Amniotic stem cell (primary cell): ENCODE results near the gene COX6B2.

Experiments
- DNase-seq: peaks from one replicate; lab custom pipeline; 2025; lab: John Stamatoyannopoulos, UW

The COX6B2 gene

GRCh38 chr19:55312621-55313512 lies 41.7 kb downstream of the COX6B2 start:
- no peak for DNase-seq

DNA sequence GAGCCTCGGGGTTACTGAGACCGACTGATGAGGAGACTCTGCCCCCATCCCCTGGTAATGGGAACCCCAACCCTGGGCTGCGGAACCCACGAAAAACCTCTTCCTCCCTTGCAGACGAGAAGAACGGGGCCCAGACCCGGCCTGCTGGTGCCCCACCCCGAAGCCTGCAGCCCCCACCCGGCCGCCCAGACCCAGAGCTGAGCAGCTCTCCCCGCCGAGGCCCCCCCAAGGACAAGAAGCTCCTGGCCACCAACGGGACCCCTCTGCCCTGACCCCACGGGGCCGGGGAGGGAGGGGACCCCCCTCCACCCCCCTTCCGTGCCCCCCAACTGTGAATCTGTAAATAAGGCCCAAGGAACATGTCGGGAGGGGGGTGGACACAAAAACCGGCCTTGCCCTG lies 42.7 kb downstream of the COX6B2 start:
- no peak for DNase-seq

DNA sequence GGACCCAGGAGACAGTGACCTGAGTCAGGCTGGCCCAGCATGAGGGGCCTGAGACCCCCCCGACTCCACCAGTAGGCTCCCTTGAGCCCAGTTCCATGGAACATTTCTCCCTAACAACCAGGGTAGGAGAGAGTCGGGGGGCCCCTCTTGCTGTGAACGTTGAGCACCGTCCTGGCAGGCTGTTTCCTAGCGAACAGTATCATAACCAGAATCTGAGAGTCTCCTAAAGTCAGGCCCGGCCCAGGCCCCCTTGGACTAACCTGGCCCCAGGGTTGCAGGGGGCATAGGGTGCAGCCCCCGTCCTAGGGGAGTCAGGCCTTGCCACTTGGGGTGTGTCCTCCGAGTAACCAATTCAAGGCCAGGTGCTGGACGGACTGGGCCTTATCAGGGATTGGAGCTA lies 43.1 kb downstream of the COX6B2 start:
- no peak for DNase-seq

DNA sequence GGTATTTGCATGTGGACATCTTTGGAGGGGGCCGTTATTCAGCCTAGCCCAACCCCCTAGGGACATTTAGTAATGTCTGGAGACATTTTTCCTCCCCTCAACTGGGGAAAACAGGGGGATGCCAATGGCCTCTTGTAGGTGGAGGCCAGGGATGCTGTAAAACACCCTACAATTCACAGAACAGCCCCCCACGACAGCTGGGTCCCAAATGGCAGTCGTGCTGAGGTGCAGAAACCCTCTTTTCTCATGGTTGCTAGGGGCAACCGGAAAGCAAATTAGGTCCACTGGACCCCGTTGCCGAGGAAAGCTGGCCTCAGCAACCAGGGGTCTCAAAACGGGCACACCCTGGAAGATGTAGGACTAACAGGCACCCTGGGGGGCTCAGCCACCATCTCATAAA lies 44.0 kb downstream of the COX6B2 start:
- no peak for DNase-seq

- no peak for DNase-seq
Observed at GRCh38 chr19:55309448-55309847, 45.1 kb downstream of the COX6B2 start.

- DNase-seq = no peak
Observed at GRCh38 chr19:55308281-55308680, 46.2 kb downstream of the COX6B2 start.

DNA sequence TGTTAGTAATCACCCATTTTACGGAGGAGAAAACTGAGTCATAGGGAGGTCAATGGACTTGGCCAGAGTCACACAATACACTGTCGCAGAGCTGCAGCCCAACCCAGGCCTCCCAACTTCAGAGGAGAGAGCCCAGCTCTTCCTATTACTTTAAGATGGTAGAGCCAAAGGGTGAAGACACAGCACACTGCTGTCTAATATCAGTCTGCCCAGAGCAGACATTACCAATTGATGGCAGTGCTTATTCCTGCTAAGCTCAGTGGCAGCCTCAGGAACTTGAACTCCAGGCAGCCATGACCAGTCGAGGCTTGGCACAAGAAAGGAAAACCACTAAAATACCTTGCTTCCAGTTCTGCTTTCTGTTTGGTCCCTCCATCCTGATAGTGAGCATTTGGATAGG lies 47.8 kb downstream of the COX6B2 start:
- DNase-seq = no peak

DNA sequence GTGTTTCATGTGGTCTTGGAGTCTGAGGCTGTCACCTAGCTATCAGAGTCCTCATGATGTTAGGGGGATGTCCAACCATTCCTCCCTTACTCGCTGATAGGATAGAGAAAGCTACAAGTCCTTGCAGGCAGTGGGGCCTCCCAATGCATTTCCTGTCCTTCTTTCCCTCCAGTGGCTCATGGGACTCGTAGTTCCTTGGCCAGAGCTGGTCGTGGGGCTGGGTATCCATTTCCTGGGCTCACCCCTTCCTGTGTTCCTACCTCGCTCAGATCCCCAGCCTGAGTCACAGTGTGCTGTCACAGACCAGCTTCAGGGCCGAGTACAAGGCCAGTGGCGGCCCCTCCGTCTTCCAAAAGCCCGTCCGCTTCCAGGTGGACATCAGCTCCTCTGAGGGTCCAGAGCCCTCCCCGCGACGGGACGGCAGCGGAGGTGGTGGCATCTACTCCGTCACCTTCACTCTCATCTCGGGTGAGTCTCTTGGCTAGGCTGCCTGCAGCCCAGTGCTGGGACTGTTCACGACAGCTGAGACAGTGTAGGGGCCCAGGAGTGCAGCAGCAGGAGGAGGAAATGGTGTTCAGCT lies 48.4 kb downstream of the COX6B2 start:
- DNase-seq = no peak

DNA sequence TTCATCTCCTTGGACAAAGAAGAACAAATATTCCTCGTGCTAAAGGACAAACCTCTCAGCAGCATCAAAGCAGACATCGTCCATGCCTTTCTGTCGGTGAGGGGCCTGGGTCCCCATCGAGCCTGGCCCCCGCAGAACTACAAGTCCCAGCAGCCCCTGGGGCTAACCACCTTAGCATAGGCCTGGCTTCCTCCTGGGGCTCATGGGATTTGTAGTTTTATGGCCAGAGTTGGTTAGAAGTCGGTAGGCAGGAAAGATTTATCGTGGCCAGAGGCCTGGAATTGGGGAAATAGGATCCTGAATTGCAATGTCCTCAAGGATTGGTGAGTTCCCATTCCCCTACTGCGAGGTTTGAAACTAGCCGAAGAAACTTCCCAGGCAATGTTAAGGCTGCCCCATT lies 49.0 kb downstream of the COX6B2 start:
- DNase-seq = no peak

- DNase-seq = no peak
Observed at GRCh38 chr19:55304980-55305379, 49.5 kb downstream of the COX6B2 start.

GRCh38 chr19:55304279-55304978 lies 50.1 kb downstream of the COX6B2 start:
- no peak for DNase-seq

- DNase-seq = no peak
Observed at GRCh38 chr19:55303477-55303876, 51.0 kb downstream of the COX6B2 start.

- no peak for DNase-seq
Observed at GRCh38 chr19:55302318-55302703, 52.2 kb downstream of the COX6B2 start.

GRCh38 chr19:55301459-55302317 lies 52.8 kb downstream of the COX6B2 start:
- DNase-seq = peak; percentile 24

DNA sequence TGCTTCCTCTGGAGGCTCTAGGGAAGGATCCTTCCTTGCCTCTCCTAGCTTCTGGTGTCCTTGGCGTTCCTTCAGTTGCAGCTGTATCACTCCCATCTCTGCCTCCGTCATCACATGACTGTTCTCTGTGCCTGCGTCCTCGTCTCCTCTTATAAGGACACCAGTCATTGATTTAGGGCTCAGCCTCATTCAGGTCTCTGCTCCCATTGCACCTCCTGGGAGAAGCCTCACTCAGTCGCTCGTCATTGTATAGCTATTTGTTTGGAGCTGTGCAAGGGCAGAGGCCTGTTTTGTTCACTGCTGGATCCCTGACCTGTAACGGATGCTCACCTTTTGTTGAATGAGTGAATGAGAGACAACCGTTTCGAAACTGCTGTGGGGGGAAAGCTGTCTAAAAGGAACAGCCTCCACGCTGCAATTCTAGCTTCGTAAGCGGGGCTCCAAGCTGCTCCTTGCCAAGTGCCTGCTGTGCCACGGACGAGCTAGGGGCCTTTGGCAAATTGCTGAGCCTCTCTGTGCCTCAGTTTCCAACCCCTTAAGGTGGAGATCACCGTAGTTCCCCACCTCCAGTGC lies 53.5 kb downstream of the COX6B2 start:
- no peak for DNase-seq

DNA sequence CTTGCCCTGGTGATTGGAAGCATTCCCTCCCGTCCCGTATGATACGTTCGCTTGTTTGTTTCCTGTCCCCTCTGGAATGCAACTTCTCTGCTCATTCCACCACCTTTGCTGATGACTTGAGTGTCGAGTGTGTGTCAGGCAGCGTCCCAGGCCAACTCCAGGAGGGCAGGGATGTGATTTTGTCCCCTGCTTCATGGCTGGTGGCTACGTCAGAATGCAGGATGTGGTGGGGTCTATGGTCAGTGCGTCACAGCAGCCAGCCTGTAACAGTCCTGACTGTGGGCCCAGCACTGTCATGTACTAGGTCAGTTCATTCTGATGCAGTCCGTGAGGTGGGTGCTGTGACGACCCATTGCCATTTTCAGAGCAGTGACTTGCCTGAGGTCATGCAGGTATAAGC lies 54.5 kb downstream of the COX6B2 start:
- DNase-seq = no peak
